Endothelial cell of umbilical vein (primary cell): ENCODE results near the gene TCHP. TPM values are rescaled to one million over a fixed set of nuclear protein-coding genes. Genes with fewer than 3 reads are reported as not detected.

Experiments
- BruUV-seq: library from RNA; stranded (reverse); fragments of 400-500 nt; replicated peaks from 2 replicates; lab custom pipeline; 2021; lab: Mats Ljungman, UMichigan
- CTCF ChIA-PET: fragments of 300-600, 350-600 bp; sonication (Branson Sonifier 250); formaldehyde crosslinking; loops from one replicate; lab custom pipeline; 2021; ENCODE audit warnings: antibody characterized with exemption, inconsistent platforms; lab: Charles Lee
- POLR2A ChIA-PET: fragments of 300-600, 350-600 bp; sonication (Branson Sonifier 250); formaldehyde crosslinking; loops from one replicate; lab custom pipeline; 2021; ENCODE audit warnings: antibody characterized with exemption, inconsistent platforms; lab: Charles Lee
- DNase-seq: peaks from one replicate; pipeline ENCODE4 v3.0.0-alpha.2; 2011; ENCODE audit warnings: low read depth, low spot score
- FAIRE-seq: peaks from 2 replicates; lab custom pipeline; 2011; peaks lifted over from hg19 to GRCh38; lab: Jason Lieb, UNC
- H2AFZ ChIP-seq: 2 replicates; pipeline ENCODE4 v1.6.0; 2012; ENCODE audit warnings: low read depth, low read length, control low read depth, inconsistent platforms
- H3K27ac ChIP-seq: 2 replicates; pipeline ENCODE4 v1.5.1; 2011; ENCODE audit warnings: low read depth, mild to moderate bottlenecking, control low read depth, low read length, moderate library complexity; ENCODE audit not compliant: insufficient read depth
- H3K27me3 ChIP-seq, 2 experiments: 2 replicates each; pipeline versions ENCODE4 v1.6.0 to v1.6.1; 2011; ENCODE audit warnings: low read length in 2 of 2, mixed read lengths in 1 of 2; ENCODE audit not compliant: control insufficient read depth in 2 of 2, insufficient read depth in 2 of 2
- H3K36me3 ChIP-seq, 2 experiments: 2 replicates in 1 of 2; 3 replicates in 1 of 2; pipeline ENCODE4 v1.5.1; 2011; ENCODE audit warnings: low read length in 2 of 2, mild to moderate bottlenecking in 1 of 2, moderate library complexity in 1 of 2; ENCODE audit not compliant: control insufficient read depth in 2 of 2, insufficient read depth in 2 of 2; ENCODE audit errors: extremely low read depth in 1 of 2
- H3K4me1 ChIP-seq: 3 replicates; pipeline ENCODE4 v1.5.1; 2011; ENCODE audit warnings: mild to moderate bottlenecking, low read length; ENCODE audit not compliant: control insufficient read depth, insufficient read depth; ENCODE audit errors: extremely low read depth
- H3K4me2 ChIP-seq: 2 replicates; pipeline ENCODE4 v1.6.1; 2011; ENCODE audit warnings: low read length, control low read depth, mixed read lengths; ENCODE audit not compliant: insufficient read depth
- H3K4me3 ChIP-seq, 3 experiments: fragments of 200-600 bp in 1 of 3; sonication (generic), shearing (Covaris generic) in 1 of 3; replicated peaks in 1 of 3; 2 replicates each; pipeline ENCODE4 v1.5.1; 2011 to 2016; ENCODE audit warnings: control low read depth in 3 of 3, low read length in 3 of 3, mild to moderate bottlenecking in 2 of 3, inconsistent platforms in 1 of 3, low read depth in 1 of 3, moderate library complexity in 1 of 3; ENCODE audit not compliant: insufficient read depth in 1 of 3
- H3K79me2 ChIP-seq: 2 replicates; pipeline ENCODE4 v1.6.0; 2012; ENCODE audit warnings: low read length, inconsistent platforms; ENCODE audit not compliant: control insufficient read depth, insufficient read depth
- H3K9ac ChIP-seq: replicated peaks from 2 replicates; pipeline ENCODE3; 2011; ENCODE audit warnings: low read length, control low read depth; ENCODE audit not compliant: insufficient read depth; ENCODE audit errors: extremely low read depth
- H3K9me1 ChIP-seq: replicated peaks from 3 replicates; pipeline ENCODE4 v1.6.0; 2011; ENCODE audit warnings: mild to moderate bottlenecking, low read length; ENCODE audit not compliant: control insufficient read depth, insufficient read depth; ENCODE audit errors: extremely low read depth
- H3K9me3 ChIP-seq: replicated peaks from 2 replicates; pipeline ENCODE4 v1.5.1; 2012; ENCODE audit warnings: low read length, inconsistent platforms; ENCODE audit not compliant: control insufficient read depth, insufficient read depth
- H4K20me1 ChIP-seq: replicated peaks from 2 replicates; pipeline ENCODE3; 2011; ENCODE audit warnings: mild to moderate bottlenecking, low read length; ENCODE audit not compliant: control insufficient read depth, insufficient read depth; ENCODE audit errors: extremely low read depth
- EZH2 ChIP-seq: IDR thresholded peaks from 2 replicates; pipeline ENCODE4 v1.6.1; 2012; ENCODE audit warnings: borderline replicate concordance, low read depth, mild to moderate bottlenecking, moderate library complexity, low read length, inconsistent platforms; ENCODE audit not compliant: severe bottlenecking
- FOS ChIP-seq: IDR thresholded peaks from 2 replicates; pipeline ENCODE4 v1.6.1; 2011; ENCODE audit warnings: mild to moderate bottlenecking, low read length, moderate library complexity, borderline replicate concordance; ENCODE audit not compliant: insufficient read depth
- GATA2 ChIP-seq: IDR thresholded peaks from 2 replicates; pipeline ENCODE4 v1.7.0; 2011; ENCODE audit warnings: low read depth, mild to moderate bottlenecking, moderate library complexity, mixed read lengths, low read length; ENCODE audit not compliant: insufficient read length, insufficient read depth
- JUN ChIP-seq: IDR thresholded peaks from 2 replicates; pipeline ENCODE4 v1.6.1; 2011; ENCODE audit warnings: borderline replicate concordance, low read depth; ENCODE audit not compliant: insufficient read length, insufficient read depth
- MYC ChIP-seq: IDR thresholded peaks from one replicate; pipeline ENCODE4 v1.6.1; 2011; ENCODE audit warnings: mild to moderate bottlenecking, low read depth, low read length
- POLR2A ChIP-seq: IDR thresholded peaks from 2 replicates; pipeline ENCODE4 v1.6.1; 2012; ENCODE audit warnings: low read depth, mild to moderate bottlenecking, control low read depth, low read length
- POLR2AphosphoS5 ChIP-seq: IDR thresholded peaks from 2 replicates; pipeline ENCODE4 v1.6.1; 2012; ENCODE audit warnings: low read depth, mild to moderate bottlenecking, control low read depth, low read length, moderate library complexity; ENCODE audit not compliant: insufficient read depth
- dilution Hi-C: fragments of 300-500 bp; cut with MboI; formaldehyde crosslinking; loops from one replicate; pipeline ENCODE4 v1.15.0; 2019; ENCODE audit warnings: low sequenced_read_pairs; ENCODE audit not compliant: extremely low pct_ligation_motif_present
- intact Hi-C: fragments of 100-400 bp; cut with micrococcal nuclease; formaldehyde crosslinking; loops from one replicate; pipeline ENCODE4 v1.10.0; 2022
- polyA plus RNA-seq, 4 experiments: library from polyadenylated mRNA; depleted of rRNA in 3 of 4; stranded (reverse) in 3 of 4; unstranded in 1 of 4; fragments of >200 nt; gene quantifications; 2 replicates each; pipeline versions ENCODE4 v1.2.1 to v1.2.3, GENCODE V29; 2011 to 2012; ENCODE audit warnings: missing spikeins in 1 of 4
- total RNA-seq: library from RNA; stranded (reverse); gene quantifications from 2 replicates; pipeline ENCODE4 v1.2.3, GENCODE V29; 2021
- TF ChIP-seq, protein P1 (sequence below), 2 donors: IDR thresholded peaks; 1 replicate in 1 of 2; 2 replicates in 1 of 2; pipeline ENCODE4 v1.5.1; 2011; ENCODE audit warnings: low read length in 2 of 2, mild to moderate bottlenecking in 2 of 2, moderate library complexity in 2 of 2, control low read depth in 1 of 2, inconsistent platforms in 1 of 2, low read depth in 1 of 2; ENCODE audit not compliant: insufficient read depth in 1 of 2; ENCODE audit errors: extremely low read depth in 1 of 2
- TF ChIP-seq, protein P2 (sequence below): IDR thresholded peaks from 2 replicates; pipeline ENCODE4 v1.6.1; 2011; ENCODE audit not compliant: insufficient read depth, insufficient read length

Gene TCHP
- total and polyA plus RNA-seq, 2 donors (not counting 3 experiments of a cell fraction or from before 2014, with no cell fraction given) = 12.9 to 24.3 TPM

DNA sequence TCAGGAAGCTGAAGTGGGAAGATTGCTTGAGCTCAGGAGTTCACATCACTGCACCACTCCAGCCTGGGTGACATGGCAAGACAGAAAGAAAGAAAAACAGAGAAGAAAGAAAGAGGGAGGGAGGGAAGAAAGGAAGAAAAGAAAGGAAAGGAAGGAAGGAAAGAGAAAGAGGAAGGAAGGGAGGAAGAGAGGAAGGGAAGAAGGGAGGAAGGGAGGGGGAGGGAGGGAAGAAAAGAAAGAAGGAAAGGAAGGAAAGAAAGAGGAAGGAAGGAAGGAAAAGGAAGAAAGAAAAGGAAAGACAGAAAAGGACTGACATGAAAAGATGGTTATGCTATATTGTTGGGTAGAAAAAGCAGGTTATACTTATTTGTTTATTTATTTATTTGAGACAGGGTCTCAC lies 23.7 kb upstream of the TCHP start:
- no peak overlapping the region for H3K4me3 ChIP-seq
- H3K9me3 ChIP-seq = no peaks in the 10 kb centered on the region
- no peak overlapping the region for H3K4me2 ChIP-seq
- CTCF ChIA-PET = interaction anchor here (1.7 to 3.8 kb wide), 2 partner anchors 23 to 31 kb away, joined by 7 to 27 read pairs; no protein-coding TSS in a partner anchor
- POLR2A ChIA-PET = no interaction called here
- no peak overlapping the region for H3K9ac ChIP-seq
- H2AFZ ChIP-seq = no peak overlapping the region
- no peak for FAIRE-seq
- H3K9me1 ChIP-seq = no peaks in the 10 kb centered on the region
- peaks cover 17% of the 10 kb centered on the region for H3K4me1 ChIP-seq
- H3K27ac ChIP-seq = no peak overlapping the region
- DNase-seq = no peak
- H3K79me2 ChIP-seq = peaks cover 30% of the 10 kb centered on the region
- TF ChIP-seq, protein P1, sequence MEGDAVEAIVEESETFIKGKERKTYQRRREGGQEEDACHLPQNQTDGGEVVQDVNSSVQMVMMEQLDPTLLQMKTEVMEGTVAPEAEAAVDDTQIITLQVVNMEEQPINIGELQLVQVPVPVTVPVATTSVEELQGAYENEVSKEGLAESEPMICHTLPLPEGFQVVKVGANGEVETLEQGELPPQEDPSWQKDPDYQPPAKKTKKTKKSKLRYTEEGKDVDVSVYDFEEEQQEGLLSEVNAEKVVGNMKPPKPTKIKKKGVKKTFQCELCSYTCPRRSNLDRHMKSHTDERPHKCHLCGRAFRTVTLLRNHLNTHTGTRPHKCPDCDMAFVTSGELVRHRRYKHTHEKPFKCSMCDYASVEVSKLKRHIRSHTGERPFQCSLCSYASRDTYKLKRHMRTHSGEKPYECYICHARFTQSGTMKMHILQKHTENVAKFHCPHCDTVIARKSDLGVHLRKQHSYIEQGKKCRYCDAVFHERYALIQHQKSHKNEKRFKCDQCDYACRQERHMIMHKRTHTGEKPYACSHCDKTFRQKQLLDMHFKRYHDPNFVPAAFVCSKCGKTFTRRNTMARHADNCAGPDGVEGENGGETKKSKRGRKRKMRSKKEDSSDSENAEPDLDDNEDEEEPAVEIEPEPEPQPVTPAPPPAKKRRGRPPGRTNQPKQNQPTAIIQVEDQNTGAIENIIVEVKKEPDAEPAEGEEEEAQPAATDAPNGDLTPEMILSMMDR (IDR thresholded peaks at IDR 0.05; ENCODE audit: extremely low read depth in 1 of 2, insufficient read depth in 1 of 2, low read depth in 1 of 2, low read length in 2 of 2) = no peak
- TF ChIP-seq MYC (no peak), FOS (no peak), GATA2 (no peak), EZH2 (no peak), POLR2A (no peak), POLR2AphosphoS5 (no peak), JUN (no peak)
- TF ChIP-seq, protein P2, sequence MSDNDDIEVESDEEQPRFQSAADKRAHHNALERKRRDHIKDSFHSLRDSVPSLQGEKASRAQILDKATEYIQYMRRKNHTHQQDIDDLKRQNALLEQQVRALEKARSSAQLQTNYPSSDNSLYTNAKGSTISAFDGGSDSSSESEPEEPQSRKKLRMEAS = no peak
- H3K36me3 ChIP-seq = peaks cover 2 to 3% of the 10 kb centered on the region in 2 experiments
- H4K20me1 ChIP-seq = no peaks in the 10 kb centered on the region
- BruUV-seq = no TSS peak
- dilution Hi-C loops (no loop called here), intact Hi-C loops (no loop called here)
- H3K27me3 ChIP-seq = no peaks in the 10 kb centered on the region
